Kidney capillary endothelial cell (primary cell): ENCODE results near the gene FAAH.
A peak's percentile ranks its signal among the peaks of the same experiment; 100 is the strongest.

Experiments used
- DNase-seq: peaks from one replicate; pipeline ENCODE4 v3.0.0-alpha.2; 2018; ENCODE audit warnings: low spot score

The FAAH gene

GRCh38 chr1:46423574-46424240 lies 29.6 kb downstream of the FAAH start:
- no peak for DNase-seq

GRCh38 chr1:46424730-46425129 lies 30.6 kb downstream of the FAAH start:
- DNase-seq: no peak

GRCh38 chr1:46425726-46426125 lies 31.6 kb downstream of the FAAH start:
- no peak for DNase-seq

- no peak for DNase-seq
Observed at GRCh38 chr1:46427541-46427940, 33.4 kb downstream of the FAAH start.

- DNase-seq: no peak
Observed at GRCh38 chr1:46429436-46429835, 35.3 kb downstream of the FAAH start.

GRCh38 chr1:46431695-46432094 lies 37.6 kb downstream of the FAAH start:
- DNase-seq: no peak

GRCh38 chr1:46432781-46433327 lies 38.7 kb downstream of the FAAH start:
- no peak for DNase-seq

- DNase-seq: no peak
Observed at GRCh38 chr1:46434358-46434757, 40.2 kb downstream of the FAAH start.

- DNase-seq: no peak
Observed at GRCh38 chr1:46436844-46437243, 42.7 kb downstream of the FAAH start.

- DNase-seq: no peak
Observed at GRCh38 chr1:46437723-46438122, 43.6 kb downstream of the FAAH start.

- no peak for DNase-seq
Observed at GRCh38 chr1:46438346-46438745, 44.2 kb downstream of the FAAH start.

GRCh38 chr1:46440478-46440877 lies 46.4 kb downstream of the FAAH start:
- DNase-seq: no peak

GRCh38 chr1:46442317-46443161 lies 48.4 kb downstream of the FAAH start:
- peak; percentile 54 for DNase-seq

GRCh38 chr1:46444466-46444865 lies 50.3 kb downstream of the FAAH start:
- DNase-seq: no peak

GRCh38 chr1:46445773-46446256 lies 51.7 kb downstream of the FAAH start:
- no peak for DNase-seq

- DNase-seq: peak; percentile 54
Observed at GRCh38 chr1:46446646-46447498, 52.8 kb downstream of the FAAH start.

GRCh38 chr1:46447499-46448108 lies 53.5 kb downstream of the FAAH start:
- no peak for DNase-seq

GRCh38 chr1:46448109-46448911 lies 54.2 kb downstream of the FAAH start:
- no peak for DNase-seq

- no peak for DNase-seq
Observed at GRCh38 chr1:46449223-46450159, 55.4 kb downstream of the FAAH start.

GRCh38 chr1:46450160-46450517 lies 56.0 kb downstream of the FAAH start:
- DNase-seq: no peak
